ENCODE results near the gene SLC13A2. TPM values are rescaled to one million over a fixed set of nuclear protein-coding genes. Genes with fewer than 3 reads are reported as not detected.
"Not testable (repeated sequence)": the region's sequence is repeated elsewhere in the genome, so short reads cannot be mapped to it uniquely, and the experiment has no call there.

SLC13A2 gene
- total RNA-seq, 2 donors from 2014 or later: not detected

GRCh38 chr17:28460901-28461300 is 12.5 kb upstream of the SLC13A2 start:
- ATAC-seq (ENCODE audit: insufficient number of reproducible peaks, low FRiP score, low read depth) (no peak), DNase-seq (ENCODE audit: low spot score) (no peak)
- no peak overlapping the region for H3K27ac ChIP-seq
- H3K27me3 ChIP-seq (replicated peaks; ENCODE audit: insufficient read depth): no peaks in the 10 kb centered on the region
- no peaks in the 10 kb centered on the region for H3K36me3 ChIP-seq
- H3K4me3 ChIP-seq: no peak overlapping the region
- no peaks in the 10 kb centered on the region for H3K4me1 ChIP-seq (ENCODE audit: control insufficient read depth in 1 of 2, low read depth in 2 of 2)
- no peak for TF ChIP-seq CTCF (IDR thresholded peaks at IDR 0.05)
- H3K9me3 ChIP-seq: no peaks in the 10 kb centered on the region

GRCh38 chr17:28466001-28466400 is 7.4 kb upstream of the SLC13A2 start:
- no peaks in the 10 kb centered on the region for H3K9me3 ChIP-seq
- no peak for TF ChIP-seq CTCF (IDR thresholded peaks at IDR 0.05)
- H3K4me3 ChIP-seq: no peak overlapping the region
- H3K27ac ChIP-seq: no peak overlapping the region
- DNase-seq (ENCODE audit: low spot score) (no peak), ATAC-seq (ENCODE audit: insufficient number of reproducible peaks, low FRiP score, low read depth) (no peak)
- no peaks in the 10 kb centered on the region for H3K36me3 ChIP-seq
- no peaks in the 10 kb centered on the region for H3K4me1 ChIP-seq (ENCODE audit: control insufficient read depth in 1 of 2, low read depth in 2 of 2)
- H3K27me3 ChIP-seq (replicated peaks; ENCODE audit: insufficient read depth): no peaks in the 10 kb centered on the region

GRCh38 chr17:28466521-28467048 is 6.9 kb upstream of the SLC13A2 start:
- Histone ChIP-seq H3K4me1 (ENCODE audit: control insufficient read depth in 1 of 2, low read depth in 2 of 2) (no peaks in the 10 kb centered on the region), H3K27me3 (replicated peaks; ENCODE audit: insufficient read depth) (no peaks in the 10 kb centered on the region), H3K9me3 (no peaks in the 10 kb centered on the region), H3K36me3 (no peaks in the 10 kb centered on the region), H3K27ac (no peak overlapping the region), H3K4me3 (no peak overlapping the region)
- no peak for ATAC-seq (ENCODE audit: insufficient number of reproducible peaks, low FRiP score, low read depth)
- TF ChIP-seq CTCF (IDR thresholded peaks at IDR 0.05): no peak
- no peak for DNase-seq (ENCODE audit: low spot score)

- Histone ChIP-seq H3K4me3 (no peak overlapping the region), H3K36me3 (no peaks in the 10 kb centered on the region), H3K27me3 (replicated peaks; ENCODE audit: insufficient read depth) (no peaks in the 10 kb centered on the region), H3K4me1 (ENCODE audit: control insufficient read depth in 1 of 2, low read depth in 2 of 2) (no peaks in the 10 kb centered on the region), H3K27ac (no peak overlapping the region), H3K9me3 (no peaks in the 10 kb centered on the region)
- DNase-seq (ENCODE audit: low spot score) (no peak), ATAC-seq (ENCODE audit: insufficient number of reproducible peaks, low FRiP score, low read depth) (no peak)
- no peak for TF ChIP-seq CTCF (IDR thresholded peaks at IDR 0.05)
Observed at GRCh38 chr17:28467456-28468025, 5.9 kb upstream of the SLC13A2 start.

GRCh38 chr17:28468033-28468735 is 5.3 kb upstream of the SLC13A2 start:
- DNase-seq (ENCODE audit: low spot score); ATAC-seq (ENCODE audit: insufficient number of reproducible peaks, low FRiP score, low read depth); H3K27ac ChIP-seq; H3K4me3 ChIP-seq; H3K27me3 ChIP-seq (replicated peaks; ENCODE audit: insufficient read depth); H3K4me1 ChIP-seq (ENCODE audit: control insufficient read depth in 1 of 2, low read depth in 2 of 2); H3K9me3 ChIP-seq; H3K36me3 ChIP-seq: not testable (repeated sequence)
